ENCODE data around the gene NOP16. TPM values are rescaled to one million over a fixed set of nuclear protein-coding genes. Genes with fewer than 3 reads are reported as not detected.

NOP16 gene
- total and polyA plus RNA-seq, 9 donors = 8.9 to 27.0 (median 16.3) TPM

DNA sequence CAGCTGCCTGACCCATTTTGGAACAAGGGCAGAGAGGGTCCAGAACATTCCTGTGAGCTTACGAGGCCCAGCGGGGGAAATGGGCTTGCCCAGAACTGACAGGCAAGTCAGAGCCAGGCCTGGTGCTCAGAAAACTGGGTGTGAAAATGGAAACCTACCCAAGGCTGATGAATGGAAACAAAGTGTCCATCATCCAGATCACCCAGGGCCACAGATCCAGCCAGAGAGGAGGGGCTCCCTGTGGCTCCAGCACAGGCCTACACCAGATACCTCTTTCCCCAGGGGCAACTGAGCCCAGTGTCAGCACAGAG, 24.8 kb upstream of the NOP16 start:
- Histone ChIP-seq H3K36me3 (no peaks in the 10 kb centered on the region), H3K27me3 (no peaks in the 10 kb centered on the region), H3K4me3 (no peak overlapping the region), H3K9me3 (no peaks in the 10 kb centered on the region), H3K27ac (peak overlapping the region in 1 of 2 donors; percentile 45), H3K4me1 (ENCODE audit: insufficient read depth) (peaks cover 8% of the 10 kb centered on the region)
- intact Hi-C loops (cut with DNase I) = loop anchor here in 1 of 4 donors (10.0 kb wide), 1 partner anchor 132 kb away; the partner anchor contains the start of gene CDHR2
- TF ChIP-seq EP300 (IDR thresholded peaks at IDR 0.05) = no peak
- TF ChIP-seq POLR2A (IDR thresholded peaks at IDR 0.05) = no peak
- no peak for TF ChIP-seq CTCF (IDR thresholded peaks at IDR 0.05)
- DNase-seq = no peak
- 32 to 70% (median 68%) methylated on average over 2 of the region's 2 CpGs for WGBS, 3 donors

GRCh38 chr5:176412517-176413254, 24.3 kb upstream of the NOP16 start:
- DNase-seq = no peak
- no peaks in the 10 kb centered on the region for H3K9me3 ChIP-seq
- no peaks in the 10 kb centered on the region for H3K36me3 ChIP-seq
- H3K4me1 ChIP-seq (ENCODE audit: insufficient read depth) = peaks cover 11% of the 10 kb centered on the region
- H3K4me3 ChIP-seq = no peak overlapping the region
- WGBS, 3 donors = 63 to 77% (median 75%) methylated on average over 10 of the region's 10 CpGs
- TF ChIP-seq EP300 (IDR thresholded peaks at IDR 0.05) (no peak), CTCF (IDR thresholded peaks at IDR 0.05) (no peak), POLR2A (IDR thresholded peaks at IDR 0.05) (no peak)
- no peaks in the 10 kb centered on the region for H3K27me3 ChIP-seq
- no peak overlapping the region for H3K27ac ChIP-seq
- intact Hi-C loops (cut with DNase I) = loop anchor here in 1 of 4 donors (10.0 kb wide), 1 partner anchor 132 kb away; the partner anchor contains the start of gene CDHR2

GRCh38 chr5:176410486-176411180, 22.2 kb upstream of the NOP16 start:
- Histone ChIP-seq H3K9me3 (no peaks in the 10 kb centered on the region), H3K27ac (no peak overlapping the region), H3K4me1 (ENCODE audit: insufficient read depth) (peaks cover 10% of the 10 kb centered on the region), H3K27me3 (no peaks in the 10 kb centered on the region), H3K4me3 (no peak overlapping the region), H3K36me3 (no peaks in the 10 kb centered on the region)
- intact Hi-C loops (cut with DNase I) = loop anchor here in 1 of 4 donors (10.0 kb wide), 1 partner anchor 134 kb away; the partner anchor contains the start of gene CDHR2
- TF ChIP-seq POLR2A (IDR thresholded peaks at IDR 0.05) = no peak
- no peak for TF ChIP-seq EP300 (IDR thresholded peaks at IDR 0.05)
- TF ChIP-seq CTCF (IDR thresholded peaks at IDR 0.05) = no peak
- DNase-seq = no peak
- 91 to 97% (median 96%) methylated on average over 5 of the region's 5 CpGs for whole genome bisulfite sequencing, 3 donors

GRCh38 chr5:176409765-176410164, 21.4 kb upstream of the NOP16 start:
- DNase-seq = no peak
- H3K27me3 ChIP-seq = no peaks in the 10 kb centered on the region
- H3K27ac ChIP-seq = no peak overlapping the region
- intact Hi-C loops (cut with DNase I) = loop anchor here in 2 of 4 donors (2.0 to 10.0 kb wide), 2 partner anchors 47 to 135 kb away; partner anchors contain the start of gene CDHR2 (in 1 of the 2)
- TF ChIP-seq POLR2A (IDR thresholded peaks at IDR 0.05) (no peak), CTCF (IDR thresholded peaks at IDR 0.05) (no peak), EP300 (IDR thresholded peaks at IDR 0.05) (no peak)
- no peaks in the 10 kb centered on the region for H3K36me3 ChIP-seq
- peaks cover 6% of the 10 kb centered on the region for H3K4me1 ChIP-seq (ENCODE audit: insufficient read depth)
- H3K9me3 ChIP-seq = no peaks in the 10 kb centered on the region
- no peak overlapping the region for H3K4me3 ChIP-seq
- WGBS, 3 donors = 91 to 94% (median 93%) methylated on average over 4 of the region's 4 CpGs

All from ovary (tissue), 9 donors.